Mucosa of gallbladder (tissue), 1 donor: Measurements from ENCODE around the gene C19orf85. TPM values are rescaled to one million over a fixed set of nuclear protein-coding genes. Genes with fewer than 3 reads are reported as not detected.
"Not testable (repeated sequence)": the region's sequence is repeated elsewhere in the genome, so short reads cannot be mapped to it uniquely, and the experiment has no call there.

Source experiments
- DNase-seq: peaks from one replicate; pipeline ENCODE4 v3.0.0-alpha.2; 2020; ENCODE audit warnings: low spot score
- total RNA-seq: library from RNA; stranded (reverse); gene quantifications from one replicate; pipeline ENCODE4 v1.2.1, GENCODE V29; 2021
- donor health status: DM: no; HTN: no; CAD: no.

C19orf85 gene
- total RNA-seq, 1 donor from 2014 or later, result not detected

DNA sequence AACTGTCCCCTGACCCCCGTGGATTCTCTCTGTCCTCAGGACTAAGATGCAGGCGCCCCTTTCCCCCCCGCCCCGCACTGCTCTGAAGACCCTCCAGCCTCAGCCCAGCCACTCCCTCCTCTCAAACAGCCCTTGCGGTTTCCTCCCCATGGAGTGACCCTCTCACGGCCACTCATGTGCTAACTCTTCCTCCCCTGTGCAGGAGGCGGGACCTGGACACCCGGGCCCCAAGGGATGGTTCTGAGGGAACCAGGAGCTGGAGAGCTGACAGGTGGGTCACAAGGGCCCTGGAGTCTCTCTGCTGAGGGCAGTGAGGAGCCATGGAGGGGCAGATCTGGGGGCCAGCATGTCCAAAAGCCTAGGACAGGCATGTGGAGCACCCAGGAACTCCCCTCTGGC, 5.0 kb downstream of the C19orf85 start:
- no peak for DNase-seq

DNA sequence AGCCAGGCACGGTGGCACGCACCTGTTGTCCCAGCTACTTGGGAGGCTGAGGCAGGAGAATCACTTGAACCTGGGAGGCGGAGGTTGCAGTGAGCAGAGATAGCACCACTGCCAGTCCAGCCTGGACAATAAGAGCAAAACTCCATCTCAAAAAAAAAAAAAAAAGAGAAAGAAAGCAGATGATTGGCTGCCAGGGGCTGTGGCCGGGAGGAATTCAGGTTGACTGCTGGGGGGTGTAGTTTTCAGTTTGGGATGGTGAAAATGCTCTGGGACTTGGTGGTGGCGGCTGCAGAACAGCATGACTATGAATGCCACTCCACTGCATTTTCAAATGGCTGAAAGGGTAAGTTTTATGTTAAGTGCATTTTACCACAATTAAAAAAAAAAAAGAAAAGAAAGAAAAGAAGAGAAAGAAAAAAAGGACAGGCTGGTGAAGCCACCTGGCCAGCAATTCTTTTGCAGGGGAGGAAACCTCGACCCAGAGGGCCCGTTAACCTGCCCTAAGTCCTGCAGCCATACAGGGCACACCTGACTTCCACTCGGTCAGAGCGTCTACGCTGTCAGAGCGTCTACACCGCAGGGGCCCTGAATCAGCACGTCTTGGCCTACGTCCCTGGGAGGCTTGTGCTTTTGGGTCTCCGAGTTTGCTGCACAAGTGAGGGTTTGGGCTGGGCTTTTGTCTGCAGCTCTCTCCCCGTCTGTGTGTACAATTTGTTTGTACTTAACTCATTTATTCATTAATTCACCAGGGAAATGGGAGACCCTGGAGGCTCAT, 6.7 kb downstream of the C19orf85 start:
- no peak for DNase-seq

GRCh38 chr19:55456347-55456746, 8.2 kb downstream of the C19orf85 start:
- DNase-seq, result no peak

DNA sequence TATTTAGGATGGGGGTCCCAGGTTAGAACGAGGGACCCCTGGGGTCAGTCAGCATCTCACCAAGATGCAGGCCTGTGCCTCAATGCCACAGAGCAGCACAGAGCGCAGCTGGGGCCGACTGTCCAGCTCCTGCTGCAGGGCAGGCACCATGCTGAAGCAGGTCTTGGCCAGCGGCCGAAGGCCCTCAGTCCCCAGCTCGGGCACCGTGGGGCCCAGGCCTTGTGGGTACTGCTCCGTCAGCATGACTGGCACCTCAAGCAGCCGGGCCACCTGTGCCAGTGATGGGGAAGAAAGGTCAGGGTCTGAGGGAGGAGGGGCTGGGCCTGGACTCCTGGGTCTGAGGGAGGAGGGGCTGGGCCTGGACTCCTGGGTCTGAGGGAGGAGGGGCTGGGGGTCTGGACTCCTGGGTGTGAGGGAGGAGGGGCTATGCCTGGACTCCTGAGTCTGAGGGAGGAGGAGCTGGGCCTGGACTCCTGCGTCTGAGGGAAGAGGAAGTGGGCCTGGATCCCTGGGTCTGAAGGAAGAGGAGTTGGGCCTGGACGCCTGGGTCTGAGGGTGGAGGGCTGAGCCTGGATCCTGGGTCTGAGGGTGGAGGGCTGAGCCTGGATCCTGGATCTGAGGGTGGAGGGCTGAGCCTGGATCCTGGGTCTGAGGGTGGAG, 8.8 kb downstream of the C19orf85 start:
- no peak for DNase-seq

DNA sequence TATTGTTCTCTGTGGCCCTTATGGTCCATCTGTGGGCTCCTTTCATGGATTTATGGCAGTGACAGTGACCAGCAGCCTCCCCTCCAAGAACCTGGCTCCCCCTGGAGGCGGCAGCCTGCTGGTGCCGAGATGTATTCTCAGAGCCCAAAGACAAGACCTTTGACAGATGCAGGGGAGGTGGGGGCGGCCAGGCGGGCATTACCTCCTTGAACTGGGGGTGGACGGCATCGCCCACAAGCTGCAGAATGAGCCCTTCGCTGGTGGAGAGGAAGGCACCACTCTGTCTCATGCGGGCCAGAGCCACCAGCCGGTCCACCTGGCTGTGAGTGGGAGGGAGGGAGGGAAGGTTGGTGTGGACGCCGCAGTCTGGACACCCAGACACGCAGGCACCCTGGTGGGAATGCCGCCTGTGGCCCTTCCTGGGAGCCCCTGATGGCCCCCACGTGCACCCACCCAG, 9.7 kb downstream of the C19orf85 start:
- no peak for DNase-seq

DNA sequence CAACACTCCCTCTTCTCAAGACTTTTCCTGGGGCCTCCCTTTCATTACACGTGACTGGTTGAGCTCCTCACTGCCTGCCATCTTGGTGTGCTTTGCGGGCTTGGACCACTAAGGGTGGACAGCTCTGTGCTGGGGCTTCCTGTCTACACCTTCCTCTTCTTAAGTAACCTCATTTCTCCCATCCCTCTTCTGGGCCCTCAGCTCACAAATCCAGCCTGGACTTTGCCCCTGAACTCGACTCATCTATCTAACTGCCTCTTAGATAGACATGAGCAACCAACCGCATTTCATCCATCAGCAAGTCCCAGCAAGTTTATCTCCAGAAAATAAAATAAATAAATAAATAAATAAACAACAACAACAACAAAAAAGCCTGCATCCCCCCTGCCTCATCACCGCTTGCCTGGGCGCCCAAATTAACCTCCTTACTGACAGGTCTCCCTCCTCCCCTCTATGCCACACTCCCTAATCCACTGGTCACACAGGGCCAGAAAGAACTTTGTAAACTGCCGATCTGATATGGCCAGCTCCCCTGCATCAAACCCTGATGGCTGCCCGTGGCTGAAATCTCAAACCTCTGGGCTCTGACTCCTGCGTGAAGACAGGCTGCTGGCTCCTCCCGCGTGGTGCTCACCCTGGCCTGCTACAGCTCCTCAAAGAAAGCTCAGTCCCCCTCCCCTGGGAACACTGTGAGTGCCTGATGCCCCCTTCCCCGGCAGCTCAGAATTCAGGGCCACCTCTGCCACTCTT, 10.9 kb downstream of the C19orf85 start:
- no peak for DNase-seq

DNA sequence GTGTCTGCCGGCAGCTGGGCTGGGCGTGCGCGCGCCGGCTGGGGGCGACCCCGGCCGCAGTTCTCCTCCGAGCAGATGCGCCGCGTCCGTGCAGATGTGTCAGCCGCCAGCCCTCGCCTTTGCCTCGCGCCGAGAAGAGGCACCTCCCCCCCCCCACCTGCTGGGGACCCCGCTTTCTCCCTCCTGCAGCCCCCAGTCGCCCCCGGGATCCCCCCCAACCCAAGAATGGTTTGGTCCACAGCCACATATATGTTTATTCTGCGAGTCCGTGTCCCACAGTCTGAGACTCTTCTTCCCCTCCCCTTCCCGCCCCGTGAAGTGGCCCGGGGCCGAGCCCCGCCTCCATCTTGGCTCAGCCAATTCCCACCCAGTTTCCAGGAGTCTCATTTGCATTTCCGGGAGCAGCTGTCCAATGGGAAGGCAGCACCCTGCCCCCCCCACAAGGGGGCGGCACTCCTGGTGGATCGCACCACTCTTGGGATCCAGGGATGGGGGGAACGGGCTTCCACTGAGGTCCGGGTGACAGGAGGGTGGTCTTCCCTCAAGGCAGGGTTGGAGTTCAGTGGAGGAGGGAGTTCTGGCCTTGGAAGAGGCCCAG, 11.7 kb downstream of the C19orf85 start:
- DNase-seq, result peak; percentile 73

DNA sequence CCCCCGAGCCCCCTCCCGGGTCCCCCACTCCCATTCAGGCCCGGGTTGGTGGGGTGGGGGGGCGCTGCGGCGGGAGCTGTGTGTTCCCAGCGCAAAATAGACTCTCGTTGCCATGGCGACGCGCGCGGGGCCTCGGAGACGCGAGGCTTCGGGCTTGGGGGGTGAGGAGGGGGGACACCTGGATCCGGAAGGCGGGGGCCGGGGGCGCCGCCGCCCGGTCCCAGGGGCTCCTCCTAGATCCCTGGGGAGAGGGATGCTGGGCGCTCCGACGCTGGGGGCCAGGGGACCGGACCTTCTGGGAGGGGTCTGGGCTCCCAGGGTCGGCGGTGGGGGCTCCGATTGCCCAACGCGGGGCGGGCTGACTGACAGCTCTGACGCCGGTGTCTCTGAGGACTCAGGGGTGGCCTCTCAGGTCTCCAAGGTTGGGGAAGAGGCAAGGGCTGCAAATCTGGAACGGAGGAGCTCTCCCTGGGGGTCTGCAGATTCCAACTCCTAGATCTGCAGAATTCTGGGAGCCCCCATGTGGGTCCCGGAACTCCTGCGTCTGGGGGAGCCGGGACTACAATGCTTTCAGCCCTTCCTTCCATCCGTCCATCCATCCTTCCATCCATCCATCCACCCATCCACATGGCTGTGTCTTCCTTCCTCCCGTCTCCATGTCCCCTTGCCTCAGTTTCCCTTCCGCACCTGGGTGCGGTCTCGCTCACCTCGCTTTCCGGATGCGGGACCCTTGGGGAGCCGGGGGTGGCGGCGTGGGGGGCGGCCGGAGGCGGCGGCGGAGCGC, 12.4 kb downstream of the C19orf85 start:
- DNase-seq, result no peak

DNA sequence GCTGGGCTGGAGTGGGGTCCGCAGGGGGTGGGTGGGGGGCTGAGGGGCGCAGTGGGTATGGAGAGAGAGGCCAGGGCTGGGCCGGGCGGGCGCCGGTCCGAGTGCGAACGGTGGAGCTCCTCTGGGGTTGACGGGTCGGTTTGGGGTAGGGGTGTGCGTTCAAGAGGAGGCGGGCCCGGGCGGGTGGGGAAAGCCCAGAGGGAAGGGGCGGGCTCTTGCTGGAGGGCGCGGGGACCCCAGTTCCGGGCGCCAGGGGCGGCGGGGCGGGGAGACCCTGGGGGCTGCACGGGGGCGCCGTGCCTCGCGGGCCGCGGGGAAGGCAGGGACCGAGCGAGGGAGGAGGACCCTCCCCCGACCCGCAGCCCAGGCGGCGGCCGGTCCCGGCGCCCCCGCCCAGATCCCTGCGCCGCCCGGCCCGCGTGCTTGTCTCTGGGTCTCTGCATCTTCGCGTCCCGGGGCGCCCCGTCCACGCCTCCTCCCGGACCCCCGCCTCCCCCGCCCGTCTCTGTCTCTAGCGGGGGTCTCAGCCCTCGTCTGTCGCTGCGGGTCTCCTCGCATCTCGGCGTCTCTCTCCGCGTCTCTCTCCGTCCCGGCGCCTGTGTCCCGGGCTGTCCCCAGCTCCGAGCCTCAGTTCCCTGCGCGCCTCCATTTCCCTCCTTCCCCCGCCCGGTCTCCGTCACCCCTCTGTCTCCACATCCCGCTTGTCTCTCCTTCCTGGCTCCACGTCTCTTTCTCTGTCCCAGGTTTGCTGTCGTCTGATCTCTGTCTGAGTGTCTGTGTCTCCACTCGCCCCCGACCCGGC, 13.2 kb downstream of the C19orf85 start:
- DNase-seq, result no peak

- no peak for DNase-seq
Measured at GRCh38 chr19:55449469-55449868, 15.1 kb downstream of the C19orf85 start.

- not testable (repeated sequence) for DNase-seq
Measured at GRCh38 chr19:55448175-55448490, 16.4 kb downstream of the C19orf85 start.

DNA sequence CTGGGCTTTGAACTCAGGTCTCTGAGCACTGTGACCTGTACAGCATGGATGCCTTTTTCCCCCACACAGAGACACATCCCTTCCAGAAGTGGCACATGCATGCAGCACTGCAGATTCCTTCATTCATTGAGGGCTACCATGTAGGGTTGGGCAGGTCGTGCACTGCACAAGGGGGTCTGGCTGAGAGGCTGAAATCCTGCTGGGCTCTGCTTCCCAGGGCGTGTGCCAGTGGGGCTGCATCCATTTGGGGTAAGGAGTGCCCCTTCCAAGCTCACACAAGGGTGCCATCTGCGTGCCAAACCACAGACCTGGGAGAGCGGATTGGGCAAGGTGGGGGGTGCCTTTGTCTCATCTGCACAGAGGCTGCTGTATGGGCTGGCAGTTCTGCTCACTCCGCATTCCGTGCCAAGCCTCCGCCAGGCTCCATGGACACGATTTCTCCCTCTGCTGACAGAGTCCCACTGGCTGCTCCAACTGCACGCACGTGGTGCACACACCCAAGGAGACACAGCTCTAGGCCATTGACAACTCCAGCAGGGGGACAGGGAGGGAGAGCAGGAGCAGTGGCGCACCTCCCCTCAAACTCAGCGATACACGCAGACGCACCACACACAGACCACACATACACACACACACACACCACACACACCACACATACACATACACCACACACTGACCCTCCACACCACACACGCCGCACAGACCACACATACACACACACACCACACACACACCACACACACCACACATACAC, 17.0 kb downstream of the C19orf85 start:
- DNase-seq, result no peak

DNA sequence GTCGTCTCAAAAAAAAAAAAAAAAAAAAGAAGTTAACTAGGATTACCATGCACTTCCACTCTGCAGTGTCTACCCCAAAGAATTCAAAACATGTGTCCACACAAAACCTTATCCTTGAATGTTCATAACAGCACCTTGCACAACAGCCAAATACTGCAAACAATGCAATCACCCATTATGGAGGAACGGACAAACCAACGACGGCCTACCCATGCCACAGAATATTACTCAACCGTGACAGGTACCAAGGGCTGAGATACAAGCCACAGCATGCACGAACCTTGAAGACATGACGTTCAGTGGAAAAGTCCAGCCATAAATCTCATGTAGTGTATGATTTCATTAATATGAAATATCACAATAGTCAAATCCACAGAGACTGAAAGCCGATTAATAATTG, 18.5 kb downstream of the C19orf85 start:
- no peak for DNase-seq

GRCh38 chr19:55444646-55445045, 19.9 kb downstream of the C19orf85 start:
- DNase-seq, result no peak

DNA sequence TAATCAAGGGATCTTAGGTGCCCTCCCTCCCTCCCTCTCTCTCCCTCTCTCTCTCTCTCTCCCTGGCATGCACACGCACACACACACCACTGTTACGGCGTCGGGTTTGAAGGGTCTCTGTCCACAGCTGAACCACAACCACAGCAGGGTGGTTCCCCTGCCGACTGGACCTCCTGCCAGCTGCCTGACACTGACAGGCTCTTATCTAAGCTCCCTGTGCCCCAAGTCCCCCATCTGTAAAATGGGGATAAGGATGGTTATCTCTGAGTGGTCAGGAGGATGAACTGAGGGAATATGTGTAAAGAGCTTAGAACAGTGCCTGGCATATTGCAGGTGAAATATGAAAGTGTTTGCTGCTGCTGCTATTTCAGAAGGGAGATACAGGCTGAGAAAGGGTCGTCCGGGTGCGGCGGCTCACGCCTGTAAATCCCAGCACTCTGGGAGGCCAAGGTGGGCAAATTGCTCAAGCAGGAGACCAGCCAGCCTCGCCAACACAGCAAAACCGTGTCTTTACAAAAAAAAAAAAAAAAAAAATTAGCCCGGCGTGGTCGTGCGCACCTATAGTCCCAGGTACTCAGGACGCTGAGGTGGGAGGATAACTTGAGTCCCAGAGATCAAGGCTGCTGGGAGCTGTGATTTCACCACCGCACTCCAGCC, 20.6 kb downstream of the C19orf85 start:
- no peak for DNase-seq

DNA sequence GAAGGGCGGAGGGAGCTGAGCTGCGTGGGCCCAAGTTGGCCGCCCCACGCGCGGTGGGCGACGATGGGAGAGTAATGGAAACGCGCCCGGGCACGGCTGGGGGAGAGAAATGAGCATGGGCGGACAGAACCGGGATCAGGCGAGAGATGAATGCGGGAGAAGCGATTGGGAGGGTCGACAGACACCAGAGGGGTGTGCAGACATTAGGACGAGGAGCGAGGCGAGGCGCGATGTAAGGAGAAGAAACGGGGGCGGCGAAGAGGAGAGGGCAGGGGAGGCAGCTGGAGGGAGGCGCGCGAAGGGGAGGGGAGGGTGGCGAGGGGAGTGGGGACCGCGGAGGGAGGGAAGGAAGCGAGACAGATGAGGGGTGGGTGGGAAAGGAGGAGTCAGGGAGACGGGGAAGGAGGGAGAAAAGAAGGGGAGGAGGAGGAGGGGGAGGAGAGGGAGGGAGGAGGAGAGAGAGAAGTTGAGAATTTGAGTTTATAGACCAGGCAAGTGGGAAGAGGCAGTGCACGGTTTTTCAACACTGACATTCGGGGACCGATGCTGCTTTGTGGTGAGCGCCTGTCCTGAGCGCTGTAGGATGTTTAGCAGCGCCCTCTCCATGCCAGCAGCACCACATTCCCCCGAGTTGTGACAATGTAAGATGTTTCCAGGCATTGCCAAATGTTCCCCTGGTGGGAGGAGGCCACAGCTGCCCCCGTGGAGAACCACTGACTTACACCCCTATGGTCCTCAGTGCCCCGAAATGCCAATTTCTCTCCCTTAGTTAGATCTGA, 21.3 kb downstream of the C19orf85 start, which contains the start of gene SHISA7:
Gene SHISA7, minus strand, starts transcription at position 256 of the 779 bp plus-strand sequence. CDS start 437 bp downstream, outside the sequence.
- no peak for DNase-seq

DNA sequence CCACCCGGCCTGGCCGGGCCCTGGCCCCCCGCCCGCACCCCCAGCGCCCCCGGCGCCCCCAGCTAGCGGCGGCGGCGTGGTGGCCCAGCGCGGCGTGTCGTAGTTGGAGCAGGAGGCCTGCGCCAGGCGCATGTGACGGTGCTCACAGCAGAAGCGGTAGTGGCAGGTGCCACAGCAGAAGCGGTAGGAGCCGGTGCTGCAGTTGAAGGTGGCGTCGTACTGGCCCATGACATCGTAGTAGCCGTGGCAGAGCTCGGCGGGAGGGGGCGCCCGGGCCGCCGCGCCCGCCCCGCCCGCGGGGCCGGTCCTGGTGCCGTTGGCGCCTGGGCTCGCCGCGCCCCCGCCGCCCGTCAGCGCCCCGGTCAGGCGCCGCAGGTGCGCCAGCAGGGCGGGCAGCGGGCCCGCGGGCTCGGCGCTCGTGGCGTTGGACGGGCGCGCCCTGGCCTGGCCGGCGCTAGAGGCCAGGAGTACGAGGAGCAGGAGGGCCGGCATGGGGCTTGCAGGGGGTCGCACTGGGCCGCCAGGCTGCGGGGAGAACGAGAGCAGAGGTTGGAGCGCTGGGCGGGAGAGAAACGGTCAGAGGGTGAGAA, 22.1 kb downstream of the C19orf85 start:
- no peak for DNase-seq

DNA sequence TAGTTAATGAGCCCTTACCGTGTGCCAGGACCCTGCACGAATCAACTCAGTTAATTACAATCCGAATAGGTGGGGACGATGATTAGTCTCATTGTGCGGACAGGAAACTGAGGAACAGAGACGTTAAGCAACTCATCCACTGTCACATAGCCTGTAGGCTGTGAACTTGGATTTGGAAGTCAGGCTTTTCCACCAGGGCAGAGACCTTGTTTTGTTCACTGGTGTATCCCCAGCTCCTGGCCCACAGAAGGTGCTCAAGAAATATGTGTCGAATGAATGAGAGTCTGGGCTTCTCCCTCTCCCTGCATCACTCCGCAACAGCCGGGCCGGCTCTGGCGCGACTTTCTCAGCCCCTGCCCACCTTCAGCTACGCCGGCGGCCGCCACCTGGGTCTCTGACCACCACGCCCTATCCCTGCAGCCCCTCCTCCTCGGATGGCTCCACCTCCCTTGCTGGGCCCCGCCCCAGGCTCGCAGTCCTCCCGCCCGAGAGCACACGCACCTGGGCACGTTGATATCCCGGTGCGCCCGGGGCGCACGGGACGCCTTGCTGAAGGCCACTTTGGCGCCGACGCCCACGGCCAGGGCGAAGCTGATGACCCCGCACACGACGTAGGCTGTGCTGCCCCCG, 22.7 kb downstream of the C19orf85 start:
- DNase-seq, result no peak
